H9 (cell line): ENCODE data around the gene ZNF821. TPM values are rescaled to one million over a fixed set of nuclear protein-coding genes. Genes with fewer than 3 reads are reported as not detected.

Experiments used
- DNase-seq: peaks from one replicate; pipeline ENCODE4 v3.0.0-alpha.2; 2017
- H2AFZ ChIP-seq: one replicate; pipeline ENCODE4 v1.6.1; 2013; ENCODE audit warnings: mild to moderate bottlenecking, low read length, control low read depth, moderate library complexity
- H2AK5ac ChIP-seq: 2 replicates; pipeline ENCODE4 v1.6.1; 2013; ENCODE audit warnings: low read length, control low read depth, mixed read lengths; ENCODE audit not compliant: insufficient read length
- H2BK120ac ChIP-seq: one replicate; pipeline ENCODE4 v1.6.1; 2013; ENCODE audit warnings: low read depth, mild to moderate bottlenecking, low read length, control low read depth, inconsistent platforms; ENCODE audit not compliant: poor library complexity, severe bottlenecking
- H2BK12ac ChIP-seq: 2 replicates; pipeline ENCODE4 v1.6.1; 2013; ENCODE audit warnings: low read length, control low read depth, mixed read lengths, low read depth; ENCODE audit not compliant: insufficient read length
- H2BK15ac ChIP-seq: 2 replicates; pipeline ENCODE4 v1.6.1; 2013; ENCODE audit warnings: low read depth, low read length, control low read depth
- H2BK20ac ChIP-seq: one replicate; pipeline ENCODE4 v1.6.1; 2013; ENCODE audit warnings: low read depth, mild to moderate bottlenecking, low read length, control low read depth, inconsistent platforms; ENCODE audit not compliant: poor library complexity, severe bottlenecking
- H2BK5ac ChIP-seq: 2 replicates; pipeline ENCODE4 v1.6.1; 2013; ENCODE audit warnings: low read length, control low read depth, mixed read lengths; ENCODE audit not compliant: insufficient read length
- H3K14ac ChIP-seq: 2 replicates; pipeline ENCODE4 v1.6.1; 2013; ENCODE audit warnings: low read length, control low read depth; ENCODE audit not compliant: insufficient read depth
- H3K18ac ChIP-seq: 2 replicates; pipeline ENCODE4 v1.6.1; 2013; ENCODE audit warnings: low read depth, mild to moderate bottlenecking, mixed read lengths, low read length, control low read depth; ENCODE audit not compliant: insufficient read length
- H3K23ac ChIP-seq: 2 replicates; pipeline ENCODE4 v1.6.1; 2013; ENCODE audit warnings: low read length, control low read depth, mixed read lengths, low read depth; ENCODE audit not compliant: insufficient read length
- H3K23me2 ChIP-seq: 2 replicates; pipeline ENCODE4 v1.6.1; 2013; ENCODE audit warnings: low read depth, mild to moderate bottlenecking, mixed read lengths, low read length, control low read depth; ENCODE audit not compliant: insufficient read length, poor library complexity, severe bottlenecking
- H3K27ac ChIP-seq: 2 replicates; pipeline ENCODE4 v1.5.1; 2013; ENCODE audit warnings: low read length, control low read depth, mixed read lengths, low read depth; ENCODE audit not compliant: insufficient read length
- H3K27me3 ChIP-seq: 2 replicates; pipeline ENCODE4 v1.6.1; 2013; ENCODE audit warnings: low read length, control low read depth, inconsistent platforms; ENCODE audit not compliant: insufficient read depth
- H3K4ac ChIP-seq: 2 replicates; pipeline ENCODE4 v1.6.1; 2013; ENCODE audit warnings: low read depth, mild to moderate bottlenecking, control low read depth, inconsistent platforms, low read length, moderate library complexity
- H3K4me1 ChIP-seq: 2 replicates; pipeline ENCODE4 v1.6.1; 2013; ENCODE audit warnings: low read length, control low read depth, inconsistent platforms; ENCODE audit not compliant: insufficient read depth
- H3K4me2 ChIP-seq: 2 replicates; pipeline ENCODE4 v1.6.1; 2013; ENCODE audit warnings: low read length, control low read depth, mixed read lengths; ENCODE audit not compliant: insufficient read length, insufficient read depth
- H3K56ac ChIP-seq: 2 replicates; pipeline ENCODE4 v1.6.1; 2013; ENCODE audit warnings: low read depth, mild to moderate bottlenecking, mixed read lengths, low read length, control low read depth; ENCODE audit not compliant: insufficient read length
- H3K79me1 ChIP-seq: 2 replicates; pipeline ENCODE4 v1.6.1; 2013; ENCODE audit warnings: low read depth, mild to moderate bottlenecking, moderate library complexity, low read length, control low read depth, inconsistent platforms; ENCODE audit not compliant: insufficient read depth, poor library complexity, severe bottlenecking
- H3K79me2 ChIP-seq: 2 replicates; pipeline ENCODE4 v1.6.1; 2013; ENCODE audit warnings: low read length, control low read depth, inconsistent platforms; ENCODE audit not compliant: insufficient read depth
- H3K9ac ChIP-seq: 2 replicates; pipeline ENCODE4 v1.6.1; 2013; ENCODE audit warnings: low read length, control low read depth, mixed read lengths; ENCODE audit not compliant: insufficient read length; ENCODE audit errors: extremely low read depth
- H3K9me3 ChIP-seq: one replicate; pipeline ENCODE4 v1.6.1; 2013; ENCODE audit warnings: low read depth, low read length, inconsistent platforms; ENCODE audit not compliant: control insufficient read depth
- H3T11ph ChIP-seq: one replicate; pipeline ENCODE4 v1.6.1; 2013; ENCODE audit warnings: mild to moderate bottlenecking, low read length, control low read depth, inconsistent platforms
- H4K20me1 ChIP-seq: one replicate; pipeline ENCODE4 v1.6.1; 2013; ENCODE audit not compliant: control insufficient read depth, insufficient read length, insufficient read depth
- H4K5ac ChIP-seq: 2 replicates; pipeline ENCODE4 v1.6.1; 2013; ENCODE audit warnings: low read depth, mild to moderate bottlenecking, mixed read lengths, low read length, control low read depth; ENCODE audit not compliant: insufficient read length
- H4K8ac ChIP-seq: replicated peaks from 2 replicates; pipeline ENCODE4 v1.6.1; 2013; ENCODE audit warnings: low read length, control low read depth, mixed read lengths, low read depth; ENCODE audit not compliant: insufficient read length
- H4K91ac ChIP-seq: 2 replicates; pipeline ENCODE4 v1.6.1; 2013; ENCODE audit warnings: low read depth, mild to moderate bottlenecking, moderate library complexity, mixed read lengths, low read length, control low read depth; ENCODE audit not compliant: insufficient read length
- H3K27ac Mint-ChIP-seq, 3 experiments: 2 replicates in 2 of 3; 3 replicates in 1 of 3; pipeline ENCODE4 v1.8.0; 2020 to 2021; ENCODE audit warnings: mixed read lengths in 3 of 3, mild to moderate bottlenecking in 1 of 3, moderate library complexity in 1 of 3
- H3K27me3 Mint-ChIP-seq: 2 replicates; pipeline ENCODE4 v1.8.0; 2021; ENCODE audit warnings: low read depth, mild to moderate bottlenecking, moderate library complexity, mixed read lengths
- H3K36me3 Mint-ChIP-seq, 3 experiments: 2 replicates in 2 of 3; 3 replicates in 1 of 3; pipeline ENCODE4 v1.8.0; 2020 to 2021; ENCODE audit warnings: low read depth in 3 of 3, mixed read lengths in 3 of 3; ENCODE audit not compliant: insufficient read depth in 1 of 3
- H3K4me1 Mint-ChIP-seq, 2 experiments: 2 replicates each; pipeline ENCODE4 v1.8.0; 2020; ENCODE audit warnings: mixed read lengths in 2 of 2
- H3K4me3 Mint-ChIP-seq, 2 experiments: 2 replicates in 1 of 2; 3 replicates in 1 of 2; pipeline ENCODE4 v1.8.0; 2020 to 2021; ENCODE audit warnings: mild to moderate bottlenecking in 2 of 2, mixed read lengths in 2 of 2, moderate library complexity in 1 of 2
- H3K9me3 Mint-ChIP-seq, 2 experiments: 2 replicates in 1 of 2; 3 replicates in 1 of 2; pipeline ENCODE4 v1.8.0; 2020; ENCODE audit warnings: mild to moderate bottlenecking in 2 of 2, mixed read lengths in 2 of 2, moderate library complexity in 1 of 2
- CTCF ChIP-seq: fragments of 200-600 bp; sonication (generic); conservative IDR thresholded peaks from 3 replicates; pipeline ENCODE4 v1.8.0; 2021; ENCODE audit warnings: antibody characterized with exemption, mild to moderate bottlenecking
- WGBS: extraction: QIAGEN DNeasy Blood & Tissue Kit; methylation state at CpG from one replicate; pipeline ENCODE4 v1.1.7; 2013; ENCODE audit warnings: missing lambda C conversion rate, low lambda C conversion rate, mixed read lengths; ENCODE audit not compliant: insufficient read length; ENCODE audit errors: extremely low coverage; 5-methylcytosine and 5-hydroxymethylcytosine counted together
- total RNA-seq: library from RNA; stranded (reverse); gene quantifications from 2 replicates; pipeline ENCODE4 v1.2.1, GENCODE V29; 2021

The ZNF821 gene
- total RNA-seq, 1 experiment from 2014 or later, result 12.5 TPM

- WGBS, result no CpG with 5 or more reads among the region's 3 CpGs
- H3T11ph ChIP-seq, result no peak overlapping the region
- H3K27ac Mint-ChIP-seq, result no peak overlapping the region
- H2AK5ac ChIP-seq, result no peak overlapping the region
- H3K23me2 ChIP-seq, result peaks cover 5% of the 10 kb centered on the region
- H3K9me3 Mint-ChIP-seq, result no peaks in the 10 kb centered on the region
- no peak for TF ChIP-seq CTCF
- no peaks in the 10 kb centered on the region for H3K27me3 ChIP-seq
- H4K5ac ChIP-seq, result no peak overlapping the region
- H3K18ac ChIP-seq, result no peak overlapping the region
- H3K79me1 ChIP-seq, result no peaks in the 10 kb centered on the region
- no peaks in the 10 kb centered on the region for H3K36me3 Mint-ChIP-seq
- H2AFZ ChIP-seq, result no peak overlapping the region
- H2BK5ac ChIP-seq, result no peak overlapping the region
- no peaks in the 10 kb centered on the region for H3K9me3 ChIP-seq
- H3K4me1 ChIP-seq, result no peaks in the 10 kb centered on the region
- no peak overlapping the region for H3K4me3 Mint-ChIP-seq
- H3K23ac ChIP-seq, result no peak overlapping the region
- H4K91ac ChIP-seq, result no peak overlapping the region
- H2BK120ac ChIP-seq, result no peak overlapping the region
- no peak overlapping the region for H2BK15ac ChIP-seq
- H2BK20ac ChIP-seq, result no peak overlapping the region
- H4K8ac ChIP-seq, result no peak overlapping the region
- no peaks in the 10 kb centered on the region for H4K20me1 ChIP-seq
- no peak for DNase-seq
- H3K4me2 ChIP-seq, result no peak overlapping the region
- no peaks in the 10 kb centered on the region; the same call in 1 of the 2 replicates for H3K27me3 Mint-ChIP-seq
- no peak overlapping the region for H3K27ac ChIP-seq
- no peak overlapping the region for H3K56ac ChIP-seq
- no peak overlapping the region for H3K4ac ChIP-seq
- no peak overlapping the region for H2BK12ac ChIP-seq
- H3K14ac ChIP-seq, result no peak overlapping the region
- peaks cover 11 to 15% of the 10 kb centered on the region in 2 experiments for H3K4me1 Mint-ChIP-seq
- no peak overlapping the region for H3K9ac ChIP-seq
- no peaks in the 10 kb centered on the region for H3K79me2 ChIP-seq
Observed at GRCh38 chr16:71889147-71889546, 5.2 kb upstream of the ZNF821 start.
